Choroid plexus epithelial cell (primary cell): Measurements from ENCODE around the gene SAMD4B.

Experiments
- DNase-seq: peaks from one replicate; pipeline ENCODE4 v3.0.0-alpha.2; 2010; ENCODE audit warnings: low read depth
- H3K4me3 ChIP-seq: 2 replicates; pipeline ENCODE4 v1.5.1; 2011; ENCODE audit warnings: low read depth, mild to moderate bottlenecking, control low read depth, low read length, moderate library complexity
- CTCF ChIP-seq: conservative IDR thresholded peaks from 2 replicates; pipeline ENCODE4 v1.5.1; 2011; ENCODE audit warnings: low read depth, mild to moderate bottlenecking, control low read depth, inconsistent platforms, low read length, moderate library complexity

The SAMD4B gene

GRCh38 chr19:39410831-39411080 is 68.5 kb downstream of the SAMD4B start:
- no peak for DNase-seq
- TF ChIP-seq CTCF: no peak
- H3K4me3 ChIP-seq: peak overlapping the region; percentile 78

- peak overlapping the region; percentile 20 for H3K4me3 ChIP-seq
- no peak for TF ChIP-seq CTCF
- peak; percentile 70 for DNase-seq
Measured at GRCh38 chr19:39411081-39411831, 69.0 kb downstream of the SAMD4B start.

GRCh38 chr19:39411832-39412099 is 69.5 kb downstream of the SAMD4B start:
- H3K4me3 ChIP-seq: peak overlapping the region; percentile 16
- peak; percentile 96 for DNase-seq
- TF ChIP-seq CTCF: peak; percentile 93

GRCh38 chr19:39412100-39412866 is 70.1 kb downstream of the SAMD4B start, which contains the start of gene PLEKHG2:
Gene PLEKHG2, plus strand, starts transcription at chr19:39412669. Its CDS starts 1,418 bp downstream, at chr19:39414087.
- peak; percentile 75 for TF ChIP-seq CTCF
- DNase-seq: peak; percentile 100
- H3K4me3 ChIP-seq: peak within 1 kb of the TSS; percentile 86

- peak overlapping the region; percentile 86 for H3K4me3 ChIP-seq
- no peak for TF ChIP-seq CTCF
- DNase-seq: no peak
Measured at GRCh38 chr19:39412867-39413271, 70.6 kb downstream of the SAMD4B start.

GRCh38 chr19:39413272-39413910 is 71.2 kb downstream of the SAMD4B start:
- no peak for TF ChIP-seq CTCF
- peak overlapping the region; percentile 86 for H3K4me3 ChIP-seq
- peak; percentile 50 for DNase-seq
